A549 (cell line): Measurements from ENCODE around the gene DPM1.

Experiments used
- ATOH8 ChIP-seq: fragments of 250-450 bp; sonication (Bioruptor Pico); IDR thresholded peaks from 2 replicates; pipeline ENCODE4 v1.5.0; 2020; ENCODE audit warnings: low read depth, mild to moderate bottlenecking, moderate library complexity
- CTCF ChIP-seq: fragments of >200 bp; sonication (Bioruptor Twin); formaldehyde crosslinking; IDR thresholded peaks from 3 replicates; pipeline ENCODE4 v1.5.1; 2016
- EP300 ChIP-seq, 2 experiments: fragments of >200 bp; sonication (Bioruptor Twin); formaldehyde crosslinking; IDR thresholded peaks; 2 replicates in 1 of 2; 3 replicates in 1 of 2; pipeline ENCODE4 v1.6.1; 2016 to 2017
- HDAC2 ChIP-seq: fragments of 200-600 bp; sonication (generic); IDR thresholded peaks from 2 replicates; pipeline ENCODE4 v1.6.1; 2016
- HEYL ChIP-seq: fragments of 250-450 bp; sonication (Bioruptor Pico); IDR thresholded peaks from 2 replicates; pipeline ENCODE4 v1.8.0; 2021; ENCODE audit warnings: mild to moderate bottlenecking, moderate library complexity
- JUN ChIP-seq, 2 experiments: fragments of >200 bp; sonication (Bioruptor Twin); formaldehyde crosslinking; IDR thresholded peaks; 2 replicates in 1 of 2; 3 replicates in 1 of 2; pipeline ENCODE4 v1.6.1; 2016 to 2017
- JUNB ChIP-seq: fragments of >200 bp; sonication (Bioruptor Twin); formaldehyde crosslinking; IDR thresholded peaks from 2 replicates; pipeline ENCODE4 v1.6.1; 2016
- MAFK ChIP-seq: fragments of 450-650 bp; IDR thresholded peaks from 2 replicates; pipeline ENCODE4 v1.6.1; 2014; ENCODE audit not compliant: partially characterized antibody
- PBX3 ChIP-seq: IDR thresholded peaks from 2 replicates; pipeline ENCODE4 v1.6.1; 2012
- POLR2A ChIP-seq: IDR thresholded peaks from 2 replicates; pipeline ENCODE4 v1.6.1; 2012; ENCODE audit warnings: mild to moderate bottlenecking, low read length
- ZNF302 ChIP-seq: fragments of 250-450 bp; sonication (Bioruptor Pico); IDR thresholded peaks from 2 replicates; pipeline ENCODE4 v1.9.0; 2021; ENCODE audit warnings: inconsistent platforms, mild to moderate bottlenecking, moderate library complexity

- TF ChIP-seq POLR2A = no peak
- TF ChIP-seq HDAC2 = no peak
- no peak for TF ChIP-seq CTCF
- no peak for TF ChIP-seq MAFK
- TF ChIP-seq EP300 (IDR thresholded peaks at IDR 0.05) = no peak
- no peak for TF ChIP-seq ATOH8
- TF ChIP-seq JUNB = no peak
- TF ChIP-seq PBX3 = no peak
- TF ChIP-seq ZNF302 (CRISPR knock-in tag) = no peak
- no peak for TF ChIP-seq HEYL (CRISPR knock-in tag)
- no peak for TF ChIP-seq JUN (IDR thresholded peaks at IDR 0.05)
Observed at GRCh38 chr20:50904067-50904570, 54.2 kb downstream of the DPM1 start.
